AG08396 (cell line): ENCODE results near the gene SSTR1.

Experiments
- DNase-seq: peaks from one replicate; pipeline ENCODE4 v3.0.0; 2012; ENCODE audit warnings: low spot score, mixed read lengths

Gene SSTR1

GRCh38 chr14:38238878-38239277 is 31.2 kb downstream of the SSTR1 start:
- no peak for DNase-seq

DNA sequence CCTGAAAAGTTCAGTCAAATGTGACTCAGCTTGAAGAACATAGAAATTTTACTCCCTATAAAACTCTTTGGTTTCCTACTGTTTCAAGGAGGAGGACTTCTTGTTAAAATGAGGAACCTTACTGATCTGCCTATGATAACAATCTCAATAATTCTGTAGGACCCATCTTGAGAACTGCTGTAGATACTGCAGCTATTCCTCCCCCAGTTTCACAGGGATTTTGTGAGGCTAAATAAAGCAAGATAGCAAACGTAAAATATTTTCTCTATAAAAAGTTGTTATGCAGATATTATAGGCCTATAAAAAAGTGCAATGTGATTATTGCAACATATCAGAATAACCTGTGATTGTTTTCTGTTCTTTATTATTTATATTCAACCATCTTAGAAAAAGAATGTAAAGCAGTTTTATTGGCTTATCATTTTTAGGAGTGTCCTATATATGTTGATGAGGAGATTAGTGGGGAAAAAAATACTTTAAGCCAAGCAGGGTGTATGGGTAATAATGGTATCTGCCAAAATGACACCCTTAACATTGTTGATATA is 36.1 kb downstream of the SSTR1 start:
- DNase-seq = no peak

DNA sequence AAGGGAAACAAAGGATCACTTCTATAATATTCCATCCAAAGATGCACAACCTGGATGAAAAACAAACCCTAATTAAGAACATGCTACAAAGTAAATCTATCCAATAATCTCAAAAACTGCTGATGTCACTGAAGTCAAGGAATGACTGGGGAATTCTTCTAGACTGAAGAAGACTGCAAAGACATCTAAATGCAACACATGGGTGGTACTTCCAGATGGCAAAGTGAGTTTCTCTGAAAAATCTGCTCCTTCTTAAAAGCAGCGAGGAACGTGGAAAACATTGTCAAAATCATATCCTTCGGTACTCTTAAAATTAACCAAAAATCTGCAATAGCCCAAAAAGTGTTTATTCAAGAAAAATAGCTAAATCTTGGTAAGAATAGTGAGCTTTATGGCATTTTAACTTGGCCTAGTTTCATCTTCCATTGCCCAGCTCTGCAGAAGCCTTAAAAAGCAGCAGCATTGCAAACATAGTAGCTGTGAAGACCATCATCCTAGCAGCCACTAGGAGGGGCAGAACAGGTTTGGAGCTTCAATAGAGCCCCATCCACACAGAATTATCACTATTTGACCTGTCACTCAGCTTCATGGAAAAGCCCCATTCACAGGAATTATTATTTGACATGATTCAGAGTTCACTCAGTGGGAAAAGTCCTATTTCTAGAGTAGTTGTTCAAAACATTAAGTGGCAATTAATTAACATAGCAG is 40.8 kb downstream of the SSTR1 start:
- no peak for DNase-seq

- no peak for DNase-seq
These were observed 42.6 kb downstream of the SSTR1 start for GRCh38 chr14:38250331-38250730.

DNA sequence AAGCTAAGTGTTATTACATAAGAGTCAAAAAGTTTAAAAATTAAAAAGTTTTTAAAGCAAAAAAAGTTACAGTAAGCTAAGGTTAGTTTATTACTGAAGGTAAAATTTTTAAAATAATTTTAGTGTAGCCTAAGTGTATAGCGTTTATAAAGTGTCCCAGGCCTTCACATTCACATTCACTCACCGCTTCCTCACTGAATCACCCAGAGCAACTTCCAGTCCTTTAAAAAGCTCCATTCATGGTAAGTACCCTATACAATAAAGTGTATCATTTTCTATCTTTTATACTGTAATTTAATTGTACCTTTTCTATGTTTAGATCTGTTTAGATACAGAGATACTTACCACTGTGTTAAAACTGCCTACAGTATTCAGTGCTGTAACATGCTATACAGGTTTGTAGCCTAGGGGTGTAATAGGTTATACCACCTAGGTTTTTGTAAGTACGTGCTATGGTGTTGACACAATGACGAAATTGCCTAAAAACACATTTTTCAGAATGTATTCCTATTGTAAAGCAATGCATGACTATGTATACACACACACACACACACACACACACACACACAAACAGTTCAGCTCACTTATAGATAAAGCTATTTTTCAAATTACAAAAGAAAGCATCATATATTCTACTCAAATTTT is 44.5 kb downstream of the SSTR1 start:
- DNase-seq = no peak

GRCh38 chr14:38253676-38254075 is 46.0 kb downstream of the SSTR1 start:
- DNase-seq = no peak

GRCh38 chr14:38254571-38255407 is 47.1 kb downstream of the SSTR1 start:
- no peak for DNase-seq

DNA sequence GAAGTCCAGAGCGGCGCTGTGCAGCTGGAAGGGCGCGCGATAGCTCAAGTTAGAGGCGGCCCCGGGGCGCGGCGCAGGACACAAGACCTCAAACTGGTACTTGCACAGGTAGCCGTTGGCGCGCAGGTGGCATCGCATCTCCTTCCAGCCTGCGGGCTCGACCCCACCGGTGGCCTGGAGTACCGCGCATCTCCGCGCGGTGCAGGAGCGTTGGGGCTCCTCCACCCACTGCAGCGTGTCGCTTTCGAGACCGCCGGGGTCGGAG is 47.6 kb downstream of the SSTR1 start:
- no peak for DNase-seq

DNA sequence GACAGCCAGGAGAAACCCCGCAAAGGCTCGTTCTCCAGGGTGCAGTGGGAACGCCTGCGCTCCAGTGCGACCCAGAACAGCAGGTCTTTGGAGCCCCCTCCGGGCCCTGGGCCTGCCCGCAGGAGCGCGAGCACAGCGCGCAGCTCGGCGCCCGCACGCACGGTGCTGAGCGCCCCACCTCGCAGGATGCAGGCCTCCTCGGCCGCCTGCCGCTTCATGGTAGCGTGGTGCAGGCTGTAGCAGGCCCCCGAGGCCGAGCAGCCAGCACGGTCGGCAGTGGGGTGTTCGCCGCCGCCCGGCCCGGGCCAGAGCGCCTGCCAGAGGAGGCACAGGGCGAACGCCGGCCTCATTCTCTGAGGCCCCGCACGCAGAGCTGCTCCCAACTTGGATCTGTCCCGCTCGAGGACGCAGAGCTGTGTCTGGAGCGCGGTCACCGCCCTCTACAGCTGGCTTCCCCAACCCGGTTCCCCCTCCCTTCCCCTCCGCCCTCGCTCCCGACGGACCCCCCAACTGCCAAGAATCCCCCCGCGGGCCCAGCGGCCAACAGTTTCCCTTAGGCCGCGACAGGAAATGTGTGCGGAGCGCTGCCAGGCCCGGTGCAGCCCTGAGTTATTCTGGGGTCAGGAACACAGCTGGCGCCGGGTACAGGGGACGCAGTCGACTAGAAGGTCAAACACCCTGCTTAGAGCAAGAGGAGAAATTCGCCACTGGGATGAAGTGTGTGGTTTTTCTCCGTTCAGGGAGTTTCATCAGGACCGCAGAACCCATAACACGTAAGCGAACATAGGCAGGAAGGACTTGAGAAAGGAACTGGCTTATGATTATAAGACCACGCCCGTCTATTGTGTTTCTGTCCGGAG is 48.2 kb downstream of the SSTR1 start, which contains the start of gene CLEC14A:
Gene CLEC14A, minus strand, starts transcription at position 421 of the 860 bp plus-strand sequence. Its CDS starts 71 bp downstream, at position 350.
- peak; percentile 17 for DNase-seq

- DNase-seq = no peak
These were observed 48.8 kb downstream of the SSTR1 start for GRCh38 chr14:38256533-38256840.

DNA sequence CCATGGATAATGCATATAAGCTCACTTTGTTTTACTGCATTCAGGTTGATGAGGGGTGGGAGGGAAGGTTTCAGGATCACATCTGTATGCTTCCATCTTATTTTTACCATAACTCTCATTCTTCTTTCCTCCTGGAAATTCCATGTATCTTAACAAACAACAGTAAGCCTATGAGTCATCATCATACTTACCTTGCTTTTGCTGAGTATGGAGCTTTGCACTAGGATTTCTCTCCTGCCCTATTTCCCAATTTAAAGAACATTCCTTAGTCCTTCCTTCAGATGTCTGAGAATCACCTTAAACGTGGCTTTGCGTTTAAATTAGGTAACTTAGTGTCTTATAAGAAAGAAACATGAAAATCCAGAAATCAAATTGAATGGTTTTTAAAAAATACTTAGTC is 49.8 kb downstream of the SSTR1 start:
- DNase-seq = peak; percentile 18

DNA sequence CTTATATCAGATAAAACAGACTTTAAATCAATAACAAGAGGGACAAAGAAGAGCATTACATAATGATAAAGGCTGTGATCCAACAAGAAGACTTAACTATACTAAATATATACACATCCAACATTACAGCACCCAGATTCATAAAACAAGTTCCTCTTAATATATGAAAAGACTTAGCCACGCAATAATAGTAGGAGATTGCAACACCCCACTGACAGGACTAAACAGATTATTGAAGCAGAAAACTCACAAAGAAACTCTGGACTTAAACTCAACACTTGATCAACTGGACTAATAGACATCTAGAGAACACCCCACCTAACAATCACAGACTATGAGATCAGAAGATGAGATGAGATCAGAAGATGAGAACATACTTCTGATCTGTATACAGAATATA is 53.9 kb downstream of the SSTR1 start:
- DNase-seq = no peak
